Nephron (organoid): Measurements from ENCODE around the gene EFTUD2.

ENCODE experiments used
- H3K27ac Mint-ChIP-seq, 3 experiments: 2 replicates each; pipeline ENCODE4 v1.8.0; 2020; ENCODE audit warnings: mixed read lengths in 3 of 3, mild to moderate bottlenecking in 2 of 3, moderate library complexity in 1 of 3
- H3K27me3 Mint-ChIP-seq: 2 replicates; pipeline ENCODE4 v1.8.0; 2021; ENCODE audit warnings: low read depth, mild to moderate bottlenecking, moderate library complexity, mixed read lengths
- H3K36me3 Mint-ChIP-seq: 2 replicates; pipeline ENCODE4 v1.8.0; 2020; ENCODE audit warnings: low read depth, mixed read lengths
- H3K4me1 Mint-ChIP-seq: 2 replicates; pipeline ENCODE4 v1.8.0; 2020; ENCODE audit warnings: mixed read lengths
- H3K4me3 Mint-ChIP-seq, 3 experiments: 2 replicates each; pipeline ENCODE4 v1.8.0; 2020; ENCODE audit warnings: mild to moderate bottlenecking in 3 of 3, mixed read lengths in 3 of 3, moderate library complexity in 2 of 3
- H3K9me3 Mint-ChIP-seq: 2 replicates; pipeline ENCODE4 v1.8.0; 2020; ENCODE audit warnings: mixed read lengths
- TF ChIP-seq, protein P1 (sequence below), 3 experiments: fragments of 200-600 bp; sonication (generic); IDR thresholded peaks; one replicate each; pipeline ENCODE4 v1.5.0; 2021; ENCODE audit warnings: antibody characterized with exemption in 3 of 3; ENCODE audit not compliant: unreplicated experiment in 3 of 3

The EFTUD2 gene

DNA sequence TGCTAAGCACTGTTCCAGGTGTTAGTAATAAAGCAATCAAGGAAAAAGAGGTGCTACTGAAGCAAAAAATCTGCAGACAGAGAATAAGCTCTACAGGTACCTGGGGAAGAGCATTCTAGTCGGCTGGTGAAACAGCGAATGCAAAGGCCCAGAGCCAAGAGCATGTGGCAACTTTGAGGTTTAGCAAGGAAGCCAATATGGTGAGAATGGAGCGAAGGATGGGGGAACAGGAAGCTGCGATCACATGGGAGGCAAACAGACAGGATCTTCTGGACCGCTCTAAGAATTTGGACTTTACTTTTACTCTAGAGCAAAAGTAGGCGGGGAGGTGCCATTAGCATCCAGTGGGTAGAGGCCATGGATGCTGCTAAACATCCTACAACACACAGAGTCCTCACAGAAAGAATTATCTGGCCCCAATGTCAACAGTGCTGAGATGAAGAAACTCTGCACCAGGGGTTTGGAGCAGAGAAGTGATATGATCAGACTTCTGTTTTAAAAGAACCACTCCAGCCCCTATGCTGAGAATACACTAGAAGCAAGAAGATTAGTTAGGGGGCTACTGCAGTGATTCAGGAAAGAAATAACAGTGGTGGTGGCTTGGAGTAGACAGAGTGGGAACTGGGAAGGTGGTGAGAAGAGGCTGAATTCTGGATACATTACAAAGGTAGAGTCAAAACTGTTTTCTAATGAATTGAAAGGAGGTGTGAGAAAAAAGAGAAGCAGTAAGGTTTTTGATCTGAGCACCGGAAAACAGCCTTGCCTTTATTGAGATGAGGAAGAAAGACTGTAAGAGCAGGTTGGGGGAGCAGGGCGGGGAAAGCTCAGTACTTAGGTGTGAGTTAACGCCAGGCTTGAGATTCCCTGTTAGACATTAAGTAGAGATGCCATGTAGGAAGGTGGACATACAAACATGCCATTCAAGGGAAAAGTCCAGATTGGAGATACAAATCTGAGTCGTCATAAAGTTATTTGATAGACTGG, 11.0 kb downstream of the EFTUD2 start:
- Mint-ChIP-seq H3K27ac (no peak overlapping the region), H3K36me3 (peaks cover 25% of the 10 kb centered on the region), H3K9me3 (no peaks in the 10 kb centered on the region), H3K4me3 (no peak overlapping the region), H3K4me1 (peaks cover 5% of the 10 kb centered on the region), H3K27me3 (no peaks in the 10 kb centered on the region)
- TF ChIP-seq, protein P1, sequence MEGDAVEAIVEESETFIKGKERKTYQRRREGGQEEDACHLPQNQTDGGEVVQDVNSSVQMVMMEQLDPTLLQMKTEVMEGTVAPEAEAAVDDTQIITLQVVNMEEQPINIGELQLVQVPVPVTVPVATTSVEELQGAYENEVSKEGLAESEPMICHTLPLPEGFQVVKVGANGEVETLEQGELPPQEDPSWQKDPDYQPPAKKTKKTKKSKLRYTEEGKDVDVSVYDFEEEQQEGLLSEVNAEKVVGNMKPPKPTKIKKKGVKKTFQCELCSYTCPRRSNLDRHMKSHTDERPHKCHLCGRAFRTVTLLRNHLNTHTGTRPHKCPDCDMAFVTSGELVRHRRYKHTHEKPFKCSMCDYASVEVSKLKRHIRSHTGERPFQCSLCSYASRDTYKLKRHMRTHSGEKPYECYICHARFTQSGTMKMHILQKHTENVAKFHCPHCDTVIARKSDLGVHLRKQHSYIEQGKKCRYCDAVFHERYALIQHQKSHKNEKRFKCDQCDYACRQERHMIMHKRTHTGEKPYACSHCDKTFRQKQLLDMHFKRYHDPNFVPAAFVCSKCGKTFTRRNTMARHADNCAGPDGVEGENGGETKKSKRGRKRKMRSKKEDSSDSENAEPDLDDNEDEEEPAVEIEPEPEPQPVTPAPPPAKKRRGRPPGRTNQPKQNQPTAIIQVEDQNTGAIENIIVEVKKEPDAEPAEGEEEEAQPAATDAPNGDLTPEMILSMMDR (IDR thresholded peaks at IDR 0.05; ENCODE audit: unreplicated experiment in 3 of 3), result no peak

DNA sequence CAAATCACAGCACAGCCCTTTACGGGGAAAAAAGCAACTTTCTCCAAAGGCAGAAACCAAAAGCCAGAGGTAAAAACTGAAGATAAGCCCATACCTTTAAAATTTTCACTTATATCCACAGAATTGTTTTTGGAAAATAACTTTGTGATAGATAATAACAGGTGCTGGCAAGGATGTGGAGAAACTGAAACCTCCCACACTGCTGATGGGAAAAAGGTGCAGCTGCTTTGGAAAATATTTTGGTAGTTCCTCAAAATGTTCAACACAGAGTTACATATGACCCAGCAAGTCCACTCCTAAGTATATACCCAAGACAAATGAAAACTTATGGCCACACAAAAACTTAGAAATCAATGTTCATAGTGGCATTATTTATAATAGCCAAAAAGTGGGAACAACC, 12.2 kb downstream of the EFTUD2 start:
- Mint-ChIP-seq H3K27ac (no peak overlapping the region), H3K36me3 (peaks cover 35% of the 10 kb centered on the region), H3K4me1 (peaks cover 5% of the 10 kb centered on the region), H3K27me3 (no peaks in the 10 kb centered on the region), H3K4me3 (no peak overlapping the region), H3K9me3 (no peaks in the 10 kb centered on the region)
- TF ChIP-seq, protein P1 (IDR thresholded peaks at IDR 0.05; ENCODE audit: unreplicated experiment in 3 of 3), result no peak

GRCh38 chr17:44884941-44885340, 14.3 kb downstream of the EFTUD2 start:
- no peaks in the 10 kb centered on the region for H3K9me3 Mint-ChIP-seq
- H3K36me3 Mint-ChIP-seq, result peaks cover 38% of the 10 kb centered on the region
- no peak overlapping the region for H3K27ac Mint-ChIP-seq
- H3K4me1 Mint-ChIP-seq, result peaks cover 5% of the 10 kb centered on the region
- TF ChIP-seq, protein P1 (IDR thresholded peaks at IDR 0.05; ENCODE audit: unreplicated experiment in 3 of 3), result no peak
- H3K27me3 Mint-ChIP-seq, result no peaks in the 10 kb centered on the region
- no peak overlapping the region for H3K4me3 Mint-ChIP-seq

DNA sequence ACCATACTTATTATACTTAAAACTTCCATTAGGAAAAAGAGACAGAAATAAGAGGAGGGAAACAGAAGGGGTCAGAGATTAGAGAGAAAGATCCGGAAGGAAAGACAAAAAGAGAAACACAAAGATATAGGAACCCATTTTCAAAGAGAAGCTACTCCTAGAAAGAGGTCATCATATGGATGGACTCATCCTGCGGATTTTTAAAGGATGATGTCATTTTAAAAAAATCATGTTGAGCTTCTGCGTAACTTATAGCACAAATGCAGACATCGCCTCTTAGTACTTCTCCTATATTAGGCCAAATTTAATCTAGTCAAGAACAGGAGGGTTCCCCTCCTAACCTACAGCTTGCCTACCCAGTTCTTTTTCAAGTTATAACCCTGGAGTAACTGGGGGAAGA, 18.1 kb downstream of the EFTUD2 start:
- peaks cover 55% of the 10 kb centered on the region for H3K36me3 Mint-ChIP-seq
- H3K9me3 Mint-ChIP-seq, result no peaks in the 10 kb centered on the region
- no peak overlapping the region for H3K4me3 Mint-ChIP-seq
- no peaks in the 10 kb centered on the region for H3K4me1 Mint-ChIP-seq
- TF ChIP-seq, protein P1 (IDR thresholded peaks at IDR 0.05; ENCODE audit: unreplicated experiment in 3 of 3), result no peak
- no peak overlapping the region for H3K27ac Mint-ChIP-seq
- no peaks in the 10 kb centered on the region for H3K27me3 Mint-ChIP-seq

DNA sequence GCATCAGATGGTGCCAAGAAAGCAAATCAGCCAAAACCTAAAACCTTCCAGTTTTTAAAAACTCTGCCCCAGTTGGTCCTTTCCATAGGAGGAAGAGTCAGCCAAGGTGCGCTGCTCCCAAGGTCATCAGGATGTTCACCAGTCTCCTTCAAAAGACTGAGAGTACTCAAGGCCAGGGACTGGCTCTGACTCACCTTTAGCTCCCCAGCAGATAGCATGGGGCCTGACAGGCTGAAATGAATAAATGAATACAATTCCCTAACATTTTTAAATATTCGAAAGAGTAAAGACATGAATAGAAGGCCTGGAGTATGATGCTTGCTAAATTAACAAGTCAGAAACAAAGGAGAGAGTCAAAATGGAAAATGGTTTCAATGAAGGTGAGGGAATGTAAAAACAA, 19.2 kb downstream of the EFTUD2 start:
- Mint-ChIP-seq H3K27ac (no peak overlapping the region), H3K4me1 (no peaks in the 10 kb centered on the region), H3K9me3 (no peaks in the 10 kb centered on the region), H3K27me3 (no peaks in the 10 kb centered on the region), H3K36me3 (peaks cover 57% of the 10 kb centered on the region), H3K4me3 (no peak overlapping the region)
- TF ChIP-seq, protein P1 (IDR thresholded peaks at IDR 0.05; ENCODE audit: unreplicated experiment in 3 of 3), result no peak

DNA sequence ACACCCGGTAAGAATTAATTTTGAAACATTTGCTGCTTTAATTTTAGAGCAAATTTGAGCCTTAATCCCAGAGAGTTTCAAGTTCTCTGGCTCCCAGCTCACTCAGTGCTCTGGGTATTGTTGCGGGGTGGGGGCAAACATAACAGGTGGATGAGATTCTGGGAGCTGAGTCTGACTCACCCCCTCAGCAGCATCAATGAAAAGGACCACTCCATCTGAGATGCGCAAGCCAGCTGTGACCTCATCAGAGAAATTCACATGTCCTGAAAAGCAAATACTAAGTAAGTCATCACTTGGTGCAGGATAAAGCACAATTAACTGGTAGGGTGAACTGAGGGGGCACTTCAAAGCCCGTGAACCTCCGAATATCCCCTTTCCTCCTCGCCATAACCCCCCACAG, 19.9 kb downstream of the EFTUD2 start:
- peaks cover 53% of the 10 kb centered on the region for H3K36me3 Mint-ChIP-seq
- H3K4me1 Mint-ChIP-seq, result no peaks in the 10 kb centered on the region
- H3K27ac Mint-ChIP-seq, result no peak overlapping the region
- H3K27me3 Mint-ChIP-seq, result no peaks in the 10 kb centered on the region
- no peak overlapping the region for H3K4me3 Mint-ChIP-seq
- H3K9me3 Mint-ChIP-seq, result no peaks in the 10 kb centered on the region
- TF ChIP-seq, protein P1 (IDR thresholded peaks at IDR 0.05; ENCODE audit: unreplicated experiment in 3 of 3), result no peak
